ACC112 (cell line): Measurements from ENCODE around the gene CARTPT.

ENCODE experiments used
- H2AFZ ChIP-seq: fragments of 200-600 bp; sonication (generic); one replicate; pipeline ENCODE4 v1.6.0; 2017; ENCODE audit warnings: antibody characterized with exemption, low read length; ENCODE audit not compliant: unreplicated experiment
- H3K27ac ChIP-seq: fragments of 200-600 bp; sonication (generic); 2 replicates; pipeline ENCODE4 v1.5.1; 2014; ENCODE audit warnings: low read depth, mild to moderate bottlenecking, antibody characterized with exemption, low read length, moderate library complexity
- H3K27me3 ChIP-seq: fragments of 200-600 bp; sonication (generic); 2 replicates; pipeline ENCODE4 v1.6.1; 2014; ENCODE audit warnings: mild to moderate bottlenecking, antibody characterized with exemption, low read length, moderate library complexity, mixed read lengths; ENCODE audit not compliant: insufficient read depth
- H3K36me3 ChIP-seq: fragments of 200-600 bp; sonication (generic); 2 replicates; pipeline ENCODE4 v1.6.1; 2016; ENCODE audit warnings: mild to moderate bottlenecking, antibody characterized with exemption, low read length, moderate library complexity, mixed read lengths; ENCODE audit not compliant: insufficient read depth
- H3K4me1 ChIP-seq: fragments of 200-600 bp; sonication (generic); one replicate; pipeline ENCODE4 v1.6.1; 2016; ENCODE audit warnings: low read length, mixed read lengths; ENCODE audit not compliant: insufficient read depth, unreplicated experiment, control insufficient read depth
- H3K4me3 ChIP-seq: fragments of 200-600 bp; sonication (generic); 2 replicates; pipeline ENCODE4 v1.5.1; 2014; ENCODE audit warnings: mild to moderate bottlenecking, low read depth, low read length
- H3K79me2 ChIP-seq: fragments of 200-600 bp; sonication (generic); one replicate; pipeline ENCODE4 v1.6.0; 2016; ENCODE audit warnings: low read length; ENCODE audit not compliant: control insufficient read depth, unreplicated experiment, insufficient read depth

CARTPT gene

GRCh38 chr5:71699751-71700150 is 19.3 kb upstream of the CARTPT start:
- H3K4me3 ChIP-seq, result no peak overlapping the region
- no peaks in the 10 kb centered on the region for H3K4me1 ChIP-seq
- no peaks in the 10 kb centered on the region for H3K36me3 ChIP-seq
- peaks cover 61% of the 10 kb centered on the region for H3K27me3 ChIP-seq
- no peaks in the 10 kb centered on the region for H3K79me2 ChIP-seq
- H3K27ac ChIP-seq, result no peak overlapping the region
- H2AFZ ChIP-seq, result no peak overlapping the region

- Histone ChIP-seq H3K4me3 (no peak overlapping the region), H2AFZ (no peak overlapping the region), H3K4me1 (no peaks in the 10 kb centered on the region), H3K36me3 (no peaks in the 10 kb centered on the region), H3K79me2 (no peaks in the 10 kb centered on the region), H3K27me3 (peaks cover 61% of the 10 kb centered on the region), H3K27ac (no peak overlapping the region)
These were observed 18.3 kb upstream of the CARTPT start for GRCh38 chr5:71700803-71701202.

GRCh38 chr5:71701407-71701806 is 17.7 kb upstream of the CARTPT start:
- no peak overlapping the region for H2AFZ ChIP-seq
- H3K79me2 ChIP-seq, result no peaks in the 10 kb centered on the region
- no peaks in the 10 kb centered on the region for H3K36me3 ChIP-seq
- H3K4me3 ChIP-seq, result no peak overlapping the region
- H3K27ac ChIP-seq, result no peak overlapping the region
- H3K27me3 ChIP-seq, result peaks cover 61% of the 10 kb centered on the region
- H3K4me1 ChIP-seq, result no peaks in the 10 kb centered on the region

GRCh38 chr5:71703941-71704340 is 15.1 kb upstream of the CARTPT start:
- no peaks in the 10 kb centered on the region for H3K36me3 ChIP-seq
- H2AFZ ChIP-seq, result no peak overlapping the region
- H3K4me1 ChIP-seq, result no peaks in the 10 kb centered on the region
- no peak overlapping the region for H3K27ac ChIP-seq
- H3K27me3 ChIP-seq, result peaks cover 73% of the 10 kb centered on the region
- no peaks in the 10 kb centered on the region for H3K79me2 ChIP-seq
- H3K4me3 ChIP-seq, result no peak overlapping the region

GRCh38 chr5:71705421-71705820 is 13.7 kb upstream of the CARTPT start:
- Histone ChIP-seq H2AFZ (no peak overlapping the region), H3K4me1 (no peaks in the 10 kb centered on the region), H3K27ac (no peak overlapping the region), H3K36me3 (no peaks in the 10 kb centered on the region), H3K27me3 (peaks cover 88% of the 10 kb centered on the region), H3K79me2 (no peaks in the 10 kb centered on the region), H3K4me3 (no peak overlapping the region)

- Histone ChIP-seq H2AFZ (no peak overlapping the region), H3K36me3 (no peaks in the 10 kb centered on the region), H3K27ac (no peak overlapping the region), H3K79me2 (no peaks in the 10 kb centered on the region), H3K4me1 (no peaks in the 10 kb centered on the region), H3K27me3 (peaks cover 96% of the 10 kb centered on the region), H3K4me3 (no peak overlapping the region)
These were observed 12.2 kb upstream of the CARTPT start for GRCh38 chr5:71706906-71707305.

- H2AFZ ChIP-seq, result no peak overlapping the region
- no peaks in the 10 kb centered on the region for H3K36me3 ChIP-seq
- H3K4me1 ChIP-seq, result no peaks in the 10 kb centered on the region
- no peak overlapping the region for H3K27ac ChIP-seq
- no peaks in the 10 kb centered on the region for H3K79me2 ChIP-seq
- H3K4me3 ChIP-seq, result no peak overlapping the region
- H3K27me3 ChIP-seq, result peaks cover 85% of the 10 kb centered on the region
These were observed 7.5 kb upstream of the CARTPT start for GRCh38 chr5:71711610-71712009.

GRCh38 chr5:71714911-71715310 is 4.2 kb upstream of the CARTPT start:
- no peak overlapping the region for H2AFZ ChIP-seq
- H3K27me3 ChIP-seq, result peaks cover 86% of the 10 kb centered on the region
- no peak overlapping the region for H3K4me3 ChIP-seq
- H3K27ac ChIP-seq, result no peak overlapping the region
- no peaks in the 10 kb centered on the region for H3K36me3 ChIP-seq
- H3K79me2 ChIP-seq, result no peaks in the 10 kb centered on the region
- H3K4me1 ChIP-seq, result no peaks in the 10 kb centered on the region

- H3K4me3 ChIP-seq, result no peak overlapping the region
- H3K27me3 ChIP-seq, result peaks cover 96% of the 10 kb centered on the region
- no peaks in the 10 kb centered on the region for H3K4me1 ChIP-seq
- no peaks in the 10 kb centered on the region for H3K36me3 ChIP-seq
- no peaks in the 10 kb centered on the region for H3K79me2 ChIP-seq
- no peak overlapping the region for H2AFZ ChIP-seq
- H3K27ac ChIP-seq, result no peak overlapping the region
These were observed 8.9 kb downstream of the CARTPT start for GRCh38 chr5:71727978-71728377.

- Histone ChIP-seq H3K27me3 (peaks cover 97% of the 10 kb centered on the region), H3K4me1 (no peaks in the 10 kb centered on the region), H3K4me3 (no peak overlapping the region), H2AFZ (no peak overlapping the region), H3K27ac (no peak overlapping the region), H3K36me3 (no peaks in the 10 kb centered on the region), H3K79me2 (no peaks in the 10 kb centered on the region)
These were observed 11.9 kb downstream of the CARTPT start for GRCh38 chr5:71731015-71731414.

- H3K79me2 ChIP-seq, result no peaks in the 10 kb centered on the region
- peaks cover 92% of the 10 kb centered on the region for H3K27me3 ChIP-seq
- no peak overlapping the region for H3K4me3 ChIP-seq
- no peaks in the 10 kb centered on the region for H3K36me3 ChIP-seq
- no peak overlapping the region for H3K27ac ChIP-seq
- H3K4me1 ChIP-seq, result no peaks in the 10 kb centered on the region
- no peak overlapping the region for H2AFZ ChIP-seq
These were observed 12.9 kb downstream of the CARTPT start for GRCh38 chr5:71732011-71732410.
